SK-N-SH (cell line): ENCODE data around the gene MAPK4.

Experiments
- CHD2 ChIP-seq: fragments of 150-350 bp; IDR thresholded peaks from 2 replicates; pipeline ENCODE4 v1.6.1; 2018; ENCODE audit warnings: low read length; ENCODE audit not compliant: partially characterized antibody
- CTCF ChIP-seq: fragments of 200-600 bp; sonication (generic); IDR thresholded peaks from 2 replicates; pipeline ENCODE4 v1.6.1; 2017; ENCODE audit warnings: antibody characterized with exemption, mild to moderate bottlenecking, moderate library complexity
- EP300 ChIP-seq, 2 experiments: IDR thresholded peaks; 2 replicates each; pipeline versions ENCODE4 v1.4.0 to v1.6.1; 2012; ENCODE audit warnings: borderline replicate concordance in 1 of 2, low read depth in 1 of 2, low read length in 1 of 2
- FOXJ3 ChIP-seq: sonication (generic); formaldehyde crosslinking; IDR thresholded peaks from 2 replicates; pipeline ENCODE4 v1.5.1; 2020; ENCODE audit warnings: mild to moderate bottlenecking, missing genetic modification reagents
- NFIC ChIP-seq: IDR thresholded peaks from 2 replicates; pipeline ENCODE4 v1.4.0; 2012; ENCODE audit warnings: borderline replicate concordance
- NRF1 ChIP-seq: IDR thresholded peaks from 2 replicates; pipeline ENCODE4 v1.6.1; 2012; ENCODE audit warnings: low read depth, mild to moderate bottlenecking, low read length
- POLR2AphosphoS5 ChIP-seq: IDR thresholded peaks from 2 replicates; pipeline ENCODE4 v1.6.1; 2012; ENCODE audit warnings: low read depth, low read length
- RFX5 ChIP-seq: IDR thresholded peaks from 2 replicates; pipeline ENCODE4 v1.6.1; 2012; ENCODE audit warnings: mild to moderate bottlenecking, improper control_type of control experiment, low read length
- TEAD4 ChIP-seq: IDR thresholded peaks from 2 replicates; pipeline ENCODE4 v1.4.0; 2012; ENCODE audit warnings: mild to moderate bottlenecking, borderline replicate concordance; ENCODE audit not compliant: insufficient read depth
- ZBTB33 ChIP-seq: IDR thresholded peaks from 2 replicates; pipeline ENCODE4 v1.4.0; 2012; ENCODE audit warnings: low read depth, borderline replicate concordance
- TF ChIP-seq, protein P1 (sequence below): IDR thresholded peaks from 2 replicates; pipeline ENCODE4 v1.6.1; 2012; ENCODE audit warnings: mild to moderate bottlenecking, low read depth, low read length, moderate library complexity

GRCh38 chr18:50726960-50727589 is 167.2 kb downstream of the MAPK4 start:
- TF ChIP-seq CTCF (no peak), EP300 (IDR thresholded peaks at IDR 0.05; ENCODE audit: borderline replicate concordance in 1 of 2, low read depth in 1 of 2, low read length in 1 of 2) (no peak), NFIC (no peak), ZBTB33 (no peak), NRF1 (no peak), CHD2 (no peak), POLR2AphosphoS5 (no peak), TEAD4 (no peak), RFX5 (no peak), FOXJ3 (CRISPR knock-in tag) (no peak)
- TF ChIP-seq, protein P1, sequence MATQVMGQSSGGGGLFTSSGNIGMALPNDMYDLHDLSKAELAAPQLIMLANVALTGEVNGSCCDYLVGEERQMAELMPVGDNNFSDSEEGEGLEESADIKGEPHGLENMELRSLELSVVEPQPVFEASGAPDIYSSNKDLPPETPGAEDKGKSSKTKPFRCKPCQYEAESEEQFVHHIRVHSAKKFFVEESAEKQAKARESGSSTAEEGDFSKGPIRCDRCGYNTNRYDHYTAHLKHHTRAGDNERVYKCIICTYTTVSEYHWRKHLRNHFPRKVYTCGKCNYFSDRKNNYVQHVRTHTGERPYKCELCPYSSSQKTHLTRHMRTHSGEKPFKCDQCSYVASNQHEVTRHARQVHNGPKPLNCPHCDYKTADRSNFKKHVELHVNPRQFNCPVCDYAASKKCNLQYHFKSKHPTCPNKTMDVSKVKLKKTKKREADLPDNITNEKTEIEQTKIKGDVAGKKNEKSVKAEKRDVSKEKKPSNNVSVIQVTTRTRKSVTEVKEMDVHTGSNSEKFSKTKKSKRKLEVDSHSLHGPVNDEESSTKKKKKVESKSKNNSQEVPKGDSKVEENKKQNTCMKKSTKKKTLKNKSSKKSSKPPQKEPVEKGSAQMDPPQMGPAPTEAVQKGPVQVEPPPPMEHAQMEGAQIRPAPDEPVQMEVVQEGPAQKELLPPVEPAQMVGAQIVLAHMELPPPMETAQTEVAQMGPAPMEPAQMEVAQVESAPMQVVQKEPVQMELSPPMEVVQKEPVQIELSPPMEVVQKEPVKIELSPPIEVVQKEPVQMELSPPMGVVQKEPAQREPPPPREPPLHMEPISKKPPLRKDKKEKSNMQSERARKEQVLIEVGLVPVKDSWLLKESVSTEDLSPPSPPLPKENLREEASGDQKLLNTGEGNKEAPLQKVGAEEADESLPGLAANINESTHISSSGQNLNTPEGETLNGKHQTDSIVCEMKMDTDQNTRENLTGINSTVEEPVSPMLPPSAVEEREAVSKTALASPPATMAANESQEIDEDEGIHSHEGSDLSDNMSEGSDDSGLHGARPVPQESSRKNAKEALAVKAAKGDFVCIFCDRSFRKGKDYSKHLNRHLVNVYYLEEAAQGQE = no peak
